Tibial nerve (tissue), 3 donors: ENCODE measurements around the gene SLC25A11.

Source experiments
- CTCF ChIP-seq, 5 experiments: fragments of 200-600 bp in 3 of 5; fragments of 450-650 bp in 2 of 5; sonication (generic) in 3 of 5; IDR thresholded peaks; one replicate each; pipeline ENCODE4 v1.5.1; 2016 to 2019; ENCODE audit warnings: antibody characterized with exemption in 5 of 5, mild to moderate bottlenecking in 3 of 5, moderate library complexity in 2 of 5
- POLR2A ChIP-seq, 2 donors: fragments of 450-650 bp; IDR thresholded peaks; one replicate each; pipeline ENCODE4 v1.6.1; 2017; ENCODE audit warnings: antibody characterized with exemption in 2 of 2, mild to moderate bottlenecking in 2 of 2, moderate library complexity in 2 of 2

- TF ChIP-seq POLR2A (IDR thresholded peaks at IDR 0.05) (no peak), CTCF (IDR thresholded peaks at IDR 0.05) (no peak)
Observed at GRCh38 chr17:4972322-4972721, 32.5 kb upstream of the SLC25A11 start.
